GM13976 (cell line): ENCODE measurements around the gene MIF4GD.
A peak's percentile ranks its signal among the peaks of the same experiment; 100 is the strongest.

Experiments
- DNase-seq: peaks from one replicate; pipeline ENCODE4 v3.0.0; 2012; ENCODE audit warnings: low spot score
- in situ Hi-C: fragments of 300-500 bp; cut with MboI; formaldehyde crosslinking; loops from one replicate; pipeline ENCODE4 v1.12.0; 2022; ENCODE audit warnings: low sequenced_read_pairs, mixed read lengths, inconsistent platforms; ENCODE audit not compliant: unreplicated experiment
- TF ChIP-seq, protein P1 (sequence below): IDR thresholded peaks from 2 replicates; pipeline ENCODE4 v1.5.1; 2012; ENCODE audit warnings: borderline replicate concordance, mild to moderate bottlenecking; ENCODE audit not compliant: insufficient read depth; ENCODE audit errors: extremely low read depth, missing control alignments, control extremely low read depth

Gene MIF4GD

DNA sequence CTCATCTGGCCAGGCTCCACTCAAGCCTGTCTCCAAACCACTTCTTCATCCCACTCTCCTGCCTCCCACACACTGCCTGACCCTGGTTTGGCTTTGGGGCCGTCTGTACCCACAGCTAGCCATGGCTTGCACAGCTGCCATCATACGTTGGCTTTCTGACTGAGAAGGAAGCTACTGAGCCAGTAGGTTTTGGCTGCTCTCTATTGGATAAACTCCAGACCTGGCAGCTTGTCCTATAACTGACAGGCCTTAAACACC, 3.9 kb downstream of the MIF4GD start:
- TF ChIP-seq, protein P1, sequence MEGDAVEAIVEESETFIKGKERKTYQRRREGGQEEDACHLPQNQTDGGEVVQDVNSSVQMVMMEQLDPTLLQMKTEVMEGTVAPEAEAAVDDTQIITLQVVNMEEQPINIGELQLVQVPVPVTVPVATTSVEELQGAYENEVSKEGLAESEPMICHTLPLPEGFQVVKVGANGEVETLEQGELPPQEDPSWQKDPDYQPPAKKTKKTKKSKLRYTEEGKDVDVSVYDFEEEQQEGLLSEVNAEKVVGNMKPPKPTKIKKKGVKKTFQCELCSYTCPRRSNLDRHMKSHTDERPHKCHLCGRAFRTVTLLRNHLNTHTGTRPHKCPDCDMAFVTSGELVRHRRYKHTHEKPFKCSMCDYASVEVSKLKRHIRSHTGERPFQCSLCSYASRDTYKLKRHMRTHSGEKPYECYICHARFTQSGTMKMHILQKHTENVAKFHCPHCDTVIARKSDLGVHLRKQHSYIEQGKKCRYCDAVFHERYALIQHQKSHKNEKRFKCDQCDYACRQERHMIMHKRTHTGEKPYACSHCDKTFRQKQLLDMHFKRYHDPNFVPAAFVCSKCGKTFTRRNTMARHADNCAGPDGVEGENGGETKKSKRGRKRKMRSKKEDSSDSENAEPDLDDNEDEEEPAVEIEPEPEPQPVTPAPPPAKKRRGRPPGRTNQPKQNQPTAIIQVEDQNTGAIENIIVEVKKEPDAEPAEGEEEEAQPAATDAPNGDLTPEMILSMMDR, result no peak
- no peak for DNase-seq
- in situ Hi-C loops, result no loop called here

DNA sequence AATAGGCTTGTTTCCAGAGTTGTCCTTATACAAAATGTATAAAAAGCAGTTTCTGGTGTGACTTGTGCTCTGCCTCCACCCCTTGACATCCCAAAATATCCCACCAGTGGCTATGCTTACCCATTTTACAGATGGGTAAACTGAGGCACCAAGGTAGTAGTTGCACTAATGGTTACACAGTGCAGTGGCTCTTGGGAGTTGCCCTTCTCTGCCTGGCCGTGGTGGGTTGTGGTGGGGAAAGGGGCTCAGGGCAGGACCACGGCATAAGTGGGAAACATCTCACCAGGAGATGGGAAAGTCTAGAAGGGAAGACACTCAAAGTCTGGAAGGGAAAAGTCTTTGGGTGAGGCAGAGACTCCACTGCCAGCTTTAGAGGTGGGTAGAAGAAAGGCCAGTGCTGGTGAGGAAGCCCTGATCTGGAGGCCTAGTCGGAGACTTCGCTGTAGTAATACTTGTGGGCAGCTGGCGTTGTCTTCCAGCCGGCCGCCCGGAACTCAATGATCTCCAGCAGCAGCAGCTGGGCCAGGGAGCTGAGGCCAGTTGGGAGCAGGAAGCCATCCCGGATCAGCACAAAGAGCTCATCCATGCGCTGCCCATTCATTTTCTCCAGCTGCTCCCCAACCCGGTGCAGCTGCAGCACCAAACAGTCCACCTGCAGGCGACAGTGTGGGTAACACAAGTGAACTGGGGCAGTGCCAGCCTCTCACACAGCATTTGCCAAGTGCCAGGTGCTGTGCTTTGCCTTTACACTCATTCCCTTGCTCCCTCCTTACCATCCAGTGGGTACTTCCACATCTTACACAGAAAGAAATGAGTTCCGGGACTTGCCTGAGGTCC, 4.5 kb downstream of the MIF4GD start:
- TF ChIP-seq, protein P1, result no peak
- DNase-seq, result no peak
- in situ Hi-C loops, result no loop called here

DNA sequence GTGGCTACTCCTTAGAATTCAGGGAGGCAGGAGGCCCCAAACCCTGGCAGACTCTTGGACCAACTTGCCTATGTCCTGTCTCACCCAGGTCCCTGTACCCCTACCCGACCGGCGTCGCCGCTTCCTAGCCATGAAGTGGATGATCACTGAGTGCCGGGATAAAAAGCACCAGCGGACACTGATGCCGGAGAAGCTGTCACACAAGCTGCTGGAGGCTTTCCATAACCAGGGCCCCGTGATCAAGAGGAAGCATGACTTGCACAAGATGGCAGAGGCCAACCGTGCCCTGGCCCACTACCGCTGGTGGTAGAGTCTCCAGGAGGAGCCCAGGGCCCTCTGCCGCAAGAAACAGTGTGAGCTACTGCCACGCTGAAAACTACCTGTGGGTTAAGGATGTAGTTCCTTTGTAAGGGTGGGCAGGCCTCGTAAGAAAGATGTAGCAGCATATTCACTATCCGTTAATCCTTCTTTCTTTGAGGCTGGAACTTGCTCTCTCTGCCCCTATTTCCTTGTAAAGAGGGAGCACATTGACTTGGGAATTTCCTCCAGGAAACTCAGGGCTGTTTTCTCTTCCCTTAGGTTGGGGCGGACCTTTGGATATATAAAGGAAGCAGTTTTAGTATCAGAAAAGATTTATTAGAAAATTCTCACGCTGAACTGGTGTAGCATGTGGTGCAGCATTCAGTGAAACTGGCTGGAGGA, 5.3 kb downstream of the MIF4GD start:
- TF ChIP-seq, protein P1, result no peak
- in situ Hi-C loops, result no loop called here

DNA sequence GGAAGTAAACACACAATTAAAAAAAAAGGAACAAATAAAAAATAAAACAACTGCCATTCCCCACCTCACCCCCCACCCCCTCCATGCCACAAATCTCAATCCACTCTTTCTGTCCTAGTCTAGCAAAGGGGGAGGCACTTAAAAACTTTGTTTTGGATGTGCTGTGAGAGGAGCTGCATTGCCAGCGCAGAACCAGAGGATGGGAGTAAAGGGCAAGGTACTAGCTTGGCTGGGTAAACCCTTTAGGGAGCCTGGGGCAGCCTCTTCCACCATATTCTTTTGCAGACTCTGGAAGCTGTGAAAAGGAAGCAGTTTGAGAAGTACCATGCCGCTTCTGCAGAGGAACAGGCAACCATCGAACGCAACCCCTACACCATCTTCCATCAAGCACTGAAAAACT, 8.0 kb downstream of the MIF4GD start:
- DNase-seq, result no peak
- in situ Hi-C loops, result no loop called here
- TF ChIP-seq, protein P1, result no peak

More for the DNA sequence above, 5.3 kb downstream of the MIF4GD start:
- DNase-seq, result no peak

DNA sequence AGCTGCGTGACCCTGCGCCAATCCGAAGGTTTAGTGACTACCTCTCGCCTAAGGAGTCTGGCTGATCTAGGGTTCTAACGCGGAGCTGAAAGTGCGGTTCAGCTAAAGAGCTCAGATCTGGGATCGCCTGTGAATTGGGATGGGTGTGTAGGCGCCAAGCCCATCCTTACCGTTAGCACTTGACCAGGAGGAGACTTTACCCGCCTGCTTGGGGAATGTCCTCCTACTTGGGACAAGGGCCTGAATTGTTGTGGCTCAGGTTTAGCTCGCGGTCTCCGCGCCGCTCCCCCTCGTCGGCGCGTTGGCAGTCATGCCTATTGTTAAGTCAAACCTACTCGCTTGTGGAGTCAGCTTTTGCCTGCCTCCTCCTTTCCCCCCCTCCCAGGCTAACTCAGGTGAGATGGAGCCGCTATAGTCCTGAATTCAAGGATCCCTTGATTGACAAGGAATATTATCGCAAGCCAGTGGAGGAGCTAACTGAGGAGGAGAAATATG, 8.9 kb downstream of the MIF4GD start:
- in situ Hi-C loops, result no loop called here
- TF ChIP-seq, protein P1, result no peak
- DNase-seq, result no peak

DNA sequence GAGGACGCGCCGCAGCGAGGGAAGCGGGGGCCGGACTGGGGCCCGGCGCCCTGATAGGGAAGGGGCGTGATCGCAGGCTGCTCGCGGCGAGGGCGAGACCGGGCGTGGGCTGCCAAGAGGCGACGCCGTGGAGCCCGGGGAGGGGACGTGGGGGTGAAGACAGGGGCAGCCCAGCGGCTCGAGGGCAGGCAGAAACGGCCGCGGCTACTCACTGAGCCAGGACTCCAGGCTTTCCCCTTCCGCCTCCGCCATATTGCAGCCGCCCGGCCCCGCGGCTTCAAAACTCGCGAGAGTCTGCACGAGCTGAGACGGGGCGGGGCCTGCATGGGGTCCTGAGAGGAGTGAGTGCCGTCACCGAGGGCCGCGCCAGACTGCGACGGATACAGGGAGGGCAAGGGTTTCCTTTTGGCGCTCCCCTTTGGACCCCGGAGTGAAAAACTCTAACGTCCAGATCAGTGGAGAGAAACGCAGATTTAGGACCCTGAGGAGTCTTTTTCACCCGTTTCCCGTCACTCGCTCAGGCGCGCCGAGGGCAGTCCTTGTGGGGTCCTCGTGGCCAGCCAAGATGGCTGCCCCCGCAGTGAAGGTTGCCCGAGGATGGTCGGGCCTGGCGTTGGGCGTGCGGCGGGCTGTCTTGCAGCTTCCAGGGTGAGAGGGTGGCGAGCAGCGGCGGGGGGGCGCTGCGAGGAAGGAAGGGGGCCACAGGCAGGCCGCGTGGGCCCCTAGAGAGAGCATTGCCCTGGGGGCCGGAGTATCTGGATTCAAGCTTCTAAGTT, 9.5 kb downstream of the MIF4GD start, which contains the start of the genes GGA3 and MRPS7:
GGA3 (minus strand) TSS at position 271 of the 776 bp plus-strand sequence; CDS start at position 252, 19 bp downstream.
MRPS7 (plus strand) TSS at position 544 of the 776 bp plus-strand sequence; CDS start at position 566, 22 bp downstream.
- DNase-seq, result peak; percentile 96
- in situ Hi-C loops, result no loop called here
- TF ChIP-seq, protein P1, result no peak
